HG02623 (cell line): ENCODE data around the gene CLEC16A.

Source experiments
- ATAC-seq: cut with Tn5 transposase; IDR thresholded peaks from one replicate; pipeline ENCODE4 v1.9.1; 2021; ENCODE audit warnings: moderate library complexity; ENCODE audit not compliant: unreplicated experiment

Gene CLEC16A

GRCh38 chr16:11165894-11166665, 221.7 kb downstream of the CLEC16A start:
- ATAC-seq = no peak

- ATAC-seq = no peak
Observed at GRCh38 chr16:11167581-11167980, 223.2 kb downstream of the CLEC16A start.

- ATAC-seq = no peak
Observed at GRCh38 chr16:11168386-11169051, 224.2 kb downstream of the CLEC16A start.

- ATAC-seq = no peak
Observed at GRCh38 chr16:11169641-11170040, 225.3 kb downstream of the CLEC16A start.

GRCh38 chr16:11170201-11170600, 225.8 kb downstream of the CLEC16A start:
- no peak for ATAC-seq

- ATAC-seq = no peak
Observed at GRCh38 chr16:11170696-11171447, 226.5 kb downstream of the CLEC16A start.

GRCh38 chr16:11171448-11171709, 227.0 kb downstream of the CLEC16A start:
- no peak for ATAC-seq

GRCh38 chr16:11171757-11172299, 227.5 kb downstream of the CLEC16A start:
- ATAC-seq = no peak

GRCh38 chr16:11173426-11173825, 229.1 kb downstream of the CLEC16A start:
- ATAC-seq = no peak

- ATAC-seq = no peak
Observed at GRCh38 chr16:11174141-11174540, 229.8 kb downstream of the CLEC16A start.

GRCh38 chr16:11175106-11175786, 230.9 kb downstream of the CLEC16A start:
- no peak for ATAC-seq

GRCh38 chr16:11175787-11176341, 231.5 kb downstream of the CLEC16A start:
- ATAC-seq = no peak

- ATAC-seq = no peak
Observed at GRCh38 chr16:11177578-11178160, 233.3 kb downstream of the CLEC16A start.

GRCh38 chr16:11178424-11178823, 234.1 kb downstream of the CLEC16A start:
- no peak for ATAC-seq

- ATAC-seq = no peak
Observed at GRCh38 chr16:11179574-11179973, 235.2 kb downstream of the CLEC16A start.

- no peak for ATAC-seq
Observed at GRCh38 chr16:11180489-11180888, 236.1 kb downstream of the CLEC16A start.

- no peak for ATAC-seq
Observed at GRCh38 chr16:11181242-11181898, 237.0 kb downstream of the CLEC16A start.

- no peak for ATAC-seq
Observed at GRCh38 chr16:11181899-11182279, 237.5 kb downstream of the CLEC16A start.

- ATAC-seq = no peak
Observed at GRCh38 chr16:11182411-11182810, 238.0 kb downstream of the CLEC16A start.
